Mesothelial cell of epicardium (in vitro differentiated cells): ENCODE data around the gene DGKD. TPM values are rescaled to one million over a fixed set of nuclear protein-coding genes. Genes with fewer than 3 reads are reported as not detected.

Source experiments
- DNase-seq, 2 experiments: peaks; one replicate each; pipeline ENCODE4 v3.0.0; 2021; ENCODE audit warnings: low spot score in 2 of 2; ENCODE audit not compliant: unreplicated experiment in 2 of 2
- H3K27ac Mint-ChIP-seq: 2 replicates; pipeline ENCODE4 v1.8.0; 2021; ENCODE audit warnings: mixed read lengths
- H3K27me3 Mint-ChIP-seq: 2 replicates; pipeline ENCODE4 v1.8.0; 2021; ENCODE audit warnings: low read depth, mixed read lengths
- H3K36me3 Mint-ChIP-seq: 2 replicates; pipeline ENCODE4 v1.8.0; 2021; ENCODE audit warnings: mixed read lengths
- H3K4me1 Mint-ChIP-seq: 2 replicates; pipeline ENCODE4 v1.8.0; 2021; ENCODE audit warnings: mixed read lengths
- H3K4me3 Mint-ChIP-seq: 2 replicates; pipeline ENCODE4 v1.8.0; 2021; ENCODE audit warnings: mild to moderate bottlenecking, moderate library complexity, mixed read lengths
- H3K9me3 Mint-ChIP-seq: 2 replicates; pipeline ENCODE4 v1.8.0; 2021; ENCODE audit warnings: mixed read lengths
- total RNA-seq: library from RNA; stranded (reverse); gene quantifications from 3 replicates; pipeline ENCODE4 v1.2.1, GENCODE V29; 2021
- TF ChIP-seq, protein P1 (sequence below): fragments of 200-600 bp; sonication (generic); IDR thresholded peaks from one replicate; pipeline ENCODE4 v1.5.0; 2021; ENCODE audit warnings: antibody characterized with exemption; ENCODE audit not compliant: unreplicated experiment

The DGKD gene
- total RNA-seq, 1 donor from 2014 or later: 64.5 TPM

DNA sequence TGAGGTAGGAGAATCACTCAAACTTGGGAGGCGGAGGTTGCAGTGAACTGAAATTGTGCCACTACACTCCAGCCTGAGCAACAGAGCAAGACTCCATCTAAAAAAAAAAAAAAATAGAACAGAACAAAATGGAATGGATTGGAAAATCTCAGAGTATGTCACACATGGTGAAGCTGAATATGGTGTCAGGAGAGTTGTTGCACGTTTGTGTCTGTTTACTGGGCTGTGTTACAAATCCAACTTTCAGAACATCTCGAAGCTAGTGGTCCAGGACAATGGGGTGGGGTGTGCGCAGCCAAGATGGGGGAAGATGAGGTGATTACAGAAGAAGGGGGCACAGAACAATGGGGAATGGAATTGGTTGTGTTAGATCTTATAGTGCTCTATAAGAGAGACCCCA is 29.0 kb upstream of the DGKD start:
- H3K4me1 Mint-ChIP-seq: no peaks in the 10 kb centered on the region

DNA sequence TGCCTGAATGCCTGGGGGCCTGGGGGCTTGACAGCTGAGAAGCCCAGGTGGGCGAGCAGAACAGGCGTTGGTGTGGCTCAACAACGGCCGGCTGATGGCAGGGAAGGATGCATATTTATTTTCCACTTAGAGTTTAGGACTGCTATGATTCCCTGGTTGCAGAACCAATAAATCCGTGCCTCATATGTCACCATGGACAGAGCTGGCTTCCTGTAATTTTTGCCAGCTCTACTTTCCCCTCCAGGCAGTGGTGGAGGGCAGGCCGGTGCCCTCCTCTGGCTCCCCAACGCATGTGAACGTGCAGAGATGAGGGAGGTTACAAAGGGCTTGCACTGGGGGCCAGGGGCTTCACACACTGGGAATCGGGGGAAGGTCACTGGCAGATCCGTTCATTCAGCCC is 28.5 kb upstream of the DGKD start:
- Mint-ChIP-seq H3K9me3 (no peaks in the 10 kb centered on the region), H3K27ac (no peak overlapping the region), H3K36me3 (no peaks in the 10 kb centered on the region), H3K4me3 (no peak overlapping the region), H3K27me3 (peaks cover 6% of the 10 kb centered on the region), H3K4me1 (no peaks in the 10 kb centered on the region)
- TF ChIP-seq, protein P1, sequence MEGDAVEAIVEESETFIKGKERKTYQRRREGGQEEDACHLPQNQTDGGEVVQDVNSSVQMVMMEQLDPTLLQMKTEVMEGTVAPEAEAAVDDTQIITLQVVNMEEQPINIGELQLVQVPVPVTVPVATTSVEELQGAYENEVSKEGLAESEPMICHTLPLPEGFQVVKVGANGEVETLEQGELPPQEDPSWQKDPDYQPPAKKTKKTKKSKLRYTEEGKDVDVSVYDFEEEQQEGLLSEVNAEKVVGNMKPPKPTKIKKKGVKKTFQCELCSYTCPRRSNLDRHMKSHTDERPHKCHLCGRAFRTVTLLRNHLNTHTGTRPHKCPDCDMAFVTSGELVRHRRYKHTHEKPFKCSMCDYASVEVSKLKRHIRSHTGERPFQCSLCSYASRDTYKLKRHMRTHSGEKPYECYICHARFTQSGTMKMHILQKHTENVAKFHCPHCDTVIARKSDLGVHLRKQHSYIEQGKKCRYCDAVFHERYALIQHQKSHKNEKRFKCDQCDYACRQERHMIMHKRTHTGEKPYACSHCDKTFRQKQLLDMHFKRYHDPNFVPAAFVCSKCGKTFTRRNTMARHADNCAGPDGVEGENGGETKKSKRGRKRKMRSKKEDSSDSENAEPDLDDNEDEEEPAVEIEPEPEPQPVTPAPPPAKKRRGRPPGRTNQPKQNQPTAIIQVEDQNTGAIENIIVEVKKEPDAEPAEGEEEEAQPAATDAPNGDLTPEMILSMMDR: no peak
- no peak for DNase-seq

More for the DNA sequence above, 29.0 kb upstream of the DGKD start:
- TF ChIP-seq, protein P1: no peak
- Mint-ChIP-seq H3K27me3 (peaks cover 7% of the 10 kb centered on the region), H3K27ac (no peak overlapping the region), H3K4me3 (no peak overlapping the region), H3K9me3 (no peaks in the 10 kb centered on the region), H3K36me3 (no peaks in the 10 kb centered on the region)
- DNase-seq: no peak

DNA sequence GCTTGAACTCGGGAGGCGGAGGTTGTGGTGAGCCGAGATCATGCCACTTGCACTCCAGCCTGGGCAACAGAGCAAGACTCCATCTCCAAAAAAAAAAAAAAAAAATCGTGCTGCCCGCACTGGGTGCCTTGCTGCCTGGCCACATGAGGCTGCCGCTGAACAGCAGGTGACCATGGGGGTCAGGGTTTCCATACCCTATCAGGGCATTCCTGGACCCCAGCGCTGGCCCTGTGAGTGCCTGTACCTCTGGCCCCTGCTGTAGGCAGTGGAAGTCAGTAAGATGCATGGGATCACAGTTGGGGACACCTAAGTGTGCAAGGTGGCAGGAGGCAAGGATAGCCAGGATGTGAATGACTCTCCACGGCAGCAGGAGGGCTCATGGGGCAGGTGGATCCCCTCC is 27.8 kb upstream of the DGKD start:
- Mint-ChIP-seq H3K4me1 (no peaks in the 10 kb centered on the region), H3K27me3 (no peaks in the 10 kb centered on the region), H3K9me3 (no peaks in the 10 kb centered on the region), H3K4me3 (no peak overlapping the region), H3K36me3 (no peaks in the 10 kb centered on the region), H3K27ac (no peak overlapping the region)
- no peak for DNase-seq
- TF ChIP-seq, protein P1: no peak

DNA sequence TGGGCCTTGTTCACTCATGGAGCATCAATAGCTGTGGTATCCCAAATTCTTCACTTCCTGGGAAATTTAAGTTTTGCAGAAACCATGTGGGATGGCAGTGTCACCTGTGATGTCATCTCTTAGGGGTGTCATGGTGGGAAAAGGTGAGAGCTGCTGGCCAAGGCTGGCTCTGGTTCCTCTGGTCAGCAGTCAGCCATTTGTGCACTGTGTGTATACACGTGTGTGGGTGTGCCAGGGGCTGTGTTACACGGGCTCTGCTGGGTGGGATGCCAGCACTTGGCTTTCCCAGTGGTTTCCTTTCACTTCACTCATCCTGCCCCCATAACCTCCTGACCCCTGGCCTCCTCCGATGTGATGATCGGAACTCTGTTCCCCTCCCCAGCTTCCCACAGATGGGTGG is 25.4 kb upstream of the DGKD start:
- no peak for DNase-seq
- H3K9me3 Mint-ChIP-seq: no peaks in the 10 kb centered on the region
- no peak overlapping the region for H3K27ac Mint-ChIP-seq
- no peaks in the 10 kb centered on the region for H3K36me3 Mint-ChIP-seq
- H3K27me3 Mint-ChIP-seq: peaks cover 2% of the 10 kb centered on the region
- H3K4me3 Mint-ChIP-seq: no peak overlapping the region
- no peaks in the 10 kb centered on the region for H3K4me1 Mint-ChIP-seq
- TF ChIP-seq, protein P1: no peak

DNA sequence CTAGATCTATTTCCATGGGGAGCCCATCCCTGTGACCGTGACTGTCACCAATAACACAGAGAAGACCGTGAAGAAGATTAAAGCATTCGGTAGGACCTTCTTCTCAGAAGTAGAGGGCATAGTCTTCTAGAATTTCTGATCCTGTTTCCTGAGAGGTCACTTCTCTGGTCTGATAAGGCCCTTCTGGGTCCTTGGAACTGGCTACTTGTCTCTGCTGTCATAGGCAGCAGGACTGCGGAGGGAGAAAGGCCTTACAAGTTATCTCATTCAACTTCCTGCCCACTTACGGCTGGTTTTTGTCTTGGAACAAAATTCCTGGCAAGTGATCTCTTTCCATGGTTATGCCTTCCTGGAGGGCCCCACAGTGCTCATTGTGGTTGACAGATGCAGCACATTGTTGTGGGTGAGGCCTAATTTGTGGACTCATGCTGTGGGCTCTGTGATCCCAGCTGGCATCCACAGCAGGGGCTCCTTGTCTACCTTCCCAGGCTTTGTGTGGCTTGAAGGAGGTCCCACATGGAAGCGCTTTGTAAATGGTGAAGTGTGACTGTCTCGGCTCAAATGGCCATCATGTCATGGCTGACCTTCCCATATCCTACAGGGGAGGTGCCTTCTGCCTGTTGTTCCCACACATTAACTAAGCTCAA is 24.7 kb upstream of the DGKD start:
- no peak for DNase-seq
- no peaks in the 10 kb centered on the region for H3K9me3 Mint-ChIP-seq
- no peaks in the 10 kb centered on the region for H3K36me3 Mint-ChIP-seq
- H3K4me3 Mint-ChIP-seq: no peak overlapping the region
- H3K4me1 Mint-ChIP-seq: no peaks in the 10 kb centered on the region
- TF ChIP-seq, protein P1: no peak
- H3K27me3 Mint-ChIP-seq: peaks cover 3% of the 10 kb centered on the region
- H3K27ac Mint-ChIP-seq: no peak overlapping the region

DNA sequence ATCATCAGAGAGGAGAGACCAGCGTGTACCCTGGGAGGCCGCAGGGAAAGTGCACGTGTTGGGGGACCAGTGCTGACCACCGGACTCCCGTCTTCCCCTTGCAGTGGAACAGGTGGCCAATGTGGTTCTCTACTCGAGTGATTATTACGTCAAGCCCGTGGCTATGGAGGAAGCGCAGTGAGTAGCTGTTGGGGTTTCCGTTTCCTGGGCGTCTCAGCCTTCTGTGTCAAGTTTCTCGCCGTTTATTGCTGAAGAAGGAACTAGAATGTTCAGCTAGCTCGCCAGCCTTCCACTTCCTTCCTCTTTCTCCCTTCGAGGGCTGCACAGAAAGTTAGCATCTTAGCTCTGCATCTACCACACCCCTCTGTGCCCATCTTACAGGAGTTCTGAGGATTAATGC is 22.8 kb upstream of the DGKD start:
- H3K36me3 Mint-ChIP-seq: no peaks in the 10 kb centered on the region
- TF ChIP-seq, protein P1: no peak
- H3K27ac Mint-ChIP-seq: no peak overlapping the region
- H3K4me1 Mint-ChIP-seq: no peaks in the 10 kb centered on the region
- H3K9me3 Mint-ChIP-seq: no peaks in the 10 kb centered on the region
- no peak for DNase-seq
- H3K27me3 Mint-ChIP-seq: peaks cover 6% of the 10 kb centered on the region
- no peak overlapping the region for H3K4me3 Mint-ChIP-seq
